H9 (cell line): ENCODE results near the gene HLA-DQB1. TPM values are rescaled to one million over a fixed set of nuclear protein-coding genes. Genes with fewer than 3 reads are reported as not detected.
"Not testable (repeated sequence)": the region's sequence is repeated elsewhere in the genome, so short reads cannot be mapped to it uniquely, and the experiment has no call there.

Source experiments
- DNase-seq: peaks from one replicate; pipeline ENCODE4 v3.0.0-alpha.2; 2017
- H2AFZ ChIP-seq: one replicate; pipeline ENCODE4 v1.6.1; 2013; ENCODE audit warnings: mild to moderate bottlenecking, low read length, control low read depth, moderate library complexity
- H2AK5ac ChIP-seq: 2 replicates; pipeline ENCODE4 v1.6.1; 2013; ENCODE audit warnings: low read length, control low read depth, mixed read lengths; ENCODE audit not compliant: insufficient read length
- H2BK120ac ChIP-seq: one replicate; pipeline ENCODE4 v1.6.1; 2013; ENCODE audit warnings: low read depth, mild to moderate bottlenecking, low read length, control low read depth, inconsistent platforms; ENCODE audit not compliant: poor library complexity, severe bottlenecking
- H2BK12ac ChIP-seq: 2 replicates; pipeline ENCODE4 v1.6.1; 2013; ENCODE audit warnings: low read length, control low read depth, mixed read lengths, low read depth; ENCODE audit not compliant: insufficient read length
- H2BK15ac ChIP-seq: 2 replicates; pipeline ENCODE4 v1.6.1; 2013; ENCODE audit warnings: low read depth, low read length, control low read depth
- H2BK20ac ChIP-seq: one replicate; pipeline ENCODE4 v1.6.1; 2013; ENCODE audit warnings: low read depth, mild to moderate bottlenecking, low read length, control low read depth, inconsistent platforms; ENCODE audit not compliant: poor library complexity, severe bottlenecking
- H2BK5ac ChIP-seq: 2 replicates; pipeline ENCODE4 v1.6.1; 2013; ENCODE audit warnings: low read length, control low read depth, mixed read lengths; ENCODE audit not compliant: insufficient read length
- H3K14ac ChIP-seq: 2 replicates; pipeline ENCODE4 v1.6.1; 2013; ENCODE audit warnings: low read length, control low read depth; ENCODE audit not compliant: insufficient read depth
- H3K18ac ChIP-seq: 2 replicates; pipeline ENCODE4 v1.6.1; 2013; ENCODE audit warnings: low read depth, mild to moderate bottlenecking, mixed read lengths, low read length, control low read depth; ENCODE audit not compliant: insufficient read length
- H3K23ac ChIP-seq: 2 replicates; pipeline ENCODE4 v1.6.1; 2013; ENCODE audit warnings: low read length, control low read depth, mixed read lengths, low read depth; ENCODE audit not compliant: insufficient read length
- H3K23me2 ChIP-seq: 2 replicates; pipeline ENCODE4 v1.6.1; 2013; ENCODE audit warnings: low read depth, mild to moderate bottlenecking, mixed read lengths, low read length, control low read depth; ENCODE audit not compliant: insufficient read length, poor library complexity, severe bottlenecking
- H3K27ac ChIP-seq: 2 replicates; pipeline ENCODE4 v1.5.1; 2013; ENCODE audit warnings: low read length, control low read depth, mixed read lengths, low read depth; ENCODE audit not compliant: insufficient read length
- H3K27me3 ChIP-seq: 2 replicates; pipeline ENCODE4 v1.6.1; 2013; ENCODE audit warnings: low read length, control low read depth, inconsistent platforms; ENCODE audit not compliant: insufficient read depth
- H3K4ac ChIP-seq: 2 replicates; pipeline ENCODE4 v1.6.1; 2013; ENCODE audit warnings: low read depth, mild to moderate bottlenecking, control low read depth, inconsistent platforms, low read length, moderate library complexity
- H3K4me1 ChIP-seq: 2 replicates; pipeline ENCODE4 v1.6.1; 2013; ENCODE audit warnings: low read length, control low read depth, inconsistent platforms; ENCODE audit not compliant: insufficient read depth
- H3K4me2 ChIP-seq: 2 replicates; pipeline ENCODE4 v1.6.1; 2013; ENCODE audit warnings: low read length, control low read depth, mixed read lengths; ENCODE audit not compliant: insufficient read length, insufficient read depth
- H3K56ac ChIP-seq: 2 replicates; pipeline ENCODE4 v1.6.1; 2013; ENCODE audit warnings: low read depth, mild to moderate bottlenecking, mixed read lengths, low read length, control low read depth; ENCODE audit not compliant: insufficient read length
- H3K79me1 ChIP-seq: 2 replicates; pipeline ENCODE4 v1.6.1; 2013; ENCODE audit warnings: low read depth, mild to moderate bottlenecking, moderate library complexity, low read length, control low read depth, inconsistent platforms; ENCODE audit not compliant: insufficient read depth, poor library complexity, severe bottlenecking
- H3K79me2 ChIP-seq: 2 replicates; pipeline ENCODE4 v1.6.1; 2013; ENCODE audit warnings: low read length, control low read depth, inconsistent platforms; ENCODE audit not compliant: insufficient read depth
- H3K9ac ChIP-seq: 2 replicates; pipeline ENCODE4 v1.6.1; 2013; ENCODE audit warnings: low read length, control low read depth, mixed read lengths; ENCODE audit not compliant: insufficient read length; ENCODE audit errors: extremely low read depth
- H3K9me3 ChIP-seq: one replicate; pipeline ENCODE4 v1.6.1; 2013; ENCODE audit warnings: low read depth, low read length, inconsistent platforms; ENCODE audit not compliant: control insufficient read depth
- H3T11ph ChIP-seq: one replicate; pipeline ENCODE4 v1.6.1; 2013; ENCODE audit warnings: mild to moderate bottlenecking, low read length, control low read depth, inconsistent platforms
- H4K20me1 ChIP-seq: one replicate; pipeline ENCODE4 v1.6.1; 2013; ENCODE audit not compliant: control insufficient read depth, insufficient read length, insufficient read depth
- H4K5ac ChIP-seq: 2 replicates; pipeline ENCODE4 v1.6.1; 2013; ENCODE audit warnings: low read depth, mild to moderate bottlenecking, mixed read lengths, low read length, control low read depth; ENCODE audit not compliant: insufficient read length
- H4K8ac ChIP-seq: replicated peaks from 2 replicates; pipeline ENCODE4 v1.6.1; 2013; ENCODE audit warnings: low read length, control low read depth, mixed read lengths, low read depth; ENCODE audit not compliant: insufficient read length
- H4K91ac ChIP-seq: 2 replicates; pipeline ENCODE4 v1.6.1; 2013; ENCODE audit warnings: low read depth, mild to moderate bottlenecking, moderate library complexity, mixed read lengths, low read length, control low read depth; ENCODE audit not compliant: insufficient read length
- H3K27ac Mint-ChIP-seq, 3 experiments: 2 replicates in 2 of 3; 3 replicates in 1 of 3; pipeline ENCODE4 v1.8.0; 2020 to 2021; ENCODE audit warnings: mixed read lengths in 3 of 3, mild to moderate bottlenecking in 1 of 3, moderate library complexity in 1 of 3
- H3K27me3 Mint-ChIP-seq: 2 replicates; pipeline ENCODE4 v1.8.0; 2021; ENCODE audit warnings: low read depth, mild to moderate bottlenecking, moderate library complexity, mixed read lengths
- H3K36me3 Mint-ChIP-seq, 3 experiments: 2 replicates in 2 of 3; 3 replicates in 1 of 3; pipeline ENCODE4 v1.8.0; 2020 to 2021; ENCODE audit warnings: low read depth in 3 of 3, mixed read lengths in 3 of 3; ENCODE audit not compliant: insufficient read depth in 1 of 3
- H3K4me1 Mint-ChIP-seq, 2 experiments: 2 replicates each; pipeline ENCODE4 v1.8.0; 2020; ENCODE audit warnings: mixed read lengths in 2 of 2
- H3K4me3 Mint-ChIP-seq, 2 experiments: 2 replicates in 1 of 2; 3 replicates in 1 of 2; pipeline ENCODE4 v1.8.0; 2020 to 2021; ENCODE audit warnings: mild to moderate bottlenecking in 2 of 2, mixed read lengths in 2 of 2, moderate library complexity in 1 of 2
- H3K9me3 Mint-ChIP-seq, 2 experiments: 2 replicates in 1 of 2; 3 replicates in 1 of 2; pipeline ENCODE4 v1.8.0; 2020; ENCODE audit warnings: mild to moderate bottlenecking in 2 of 2, mixed read lengths in 2 of 2, moderate library complexity in 1 of 2
- CTCF ChIP-seq: fragments of 200-600 bp; sonication (generic); conservative IDR thresholded peaks from 3 replicates; pipeline ENCODE4 v1.8.0; 2021; ENCODE audit warnings: antibody characterized with exemption, mild to moderate bottlenecking
- WGBS: extraction: QIAGEN DNeasy Blood & Tissue Kit; methylation state at CpG from one replicate; pipeline ENCODE4 v1.1.7; 2013; ENCODE audit warnings: missing lambda C conversion rate, low lambda C conversion rate, mixed read lengths; ENCODE audit not compliant: insufficient read length; ENCODE audit errors: extremely low coverage; 5-methylcytosine and 5-hydroxymethylcytosine counted together
- total RNA-seq: library from RNA; stranded (reverse); gene quantifications from 2 replicates; pipeline ENCODE4 v1.2.1, GENCODE V29; 2021

HLA-DQB1 gene
- total RNA-seq, 1 experiment from 2014 or later = 41.0 TPM

DNA sequence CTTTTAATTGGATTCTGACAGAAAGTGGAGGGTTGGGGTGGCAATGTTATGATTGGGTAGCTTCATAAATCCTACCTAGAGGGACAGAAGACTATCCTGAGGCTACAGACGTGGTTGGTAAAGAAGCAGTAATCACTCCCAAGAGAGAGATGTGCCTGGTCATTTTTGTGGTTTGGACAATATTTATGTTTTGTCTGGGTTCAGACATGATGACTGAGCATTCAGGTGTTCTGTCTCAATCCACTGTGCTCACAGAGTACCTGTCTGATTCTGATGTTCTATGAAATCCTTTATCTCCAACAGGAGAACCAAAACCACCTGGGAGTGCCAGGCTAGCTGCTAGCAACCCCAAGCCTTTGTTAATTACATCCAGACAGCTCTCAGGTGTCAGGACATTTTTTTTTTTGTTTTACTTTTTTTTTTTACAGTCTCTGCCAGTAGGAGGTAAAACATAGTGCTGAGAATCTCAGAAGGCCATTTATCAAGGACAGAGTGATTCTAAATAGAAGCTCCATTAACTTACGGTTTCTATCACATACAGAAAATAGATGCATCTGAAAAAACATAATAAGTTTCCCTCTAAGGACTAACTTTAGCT is 30.8 kb downstream of the HLA-DQB1 start:
- no peak for TF ChIP-seq CTCF
- no peak for DNase-seq
- Histone ChIP-seq H4K5ac (no peak overlapping the region), H3K23me2 (no peaks in the 10 kb centered on the region), H2BK12ac (no peak overlapping the region), H3K79me1 (no peaks in the 10 kb centered on the region), H2AK5ac (no peak overlapping the region), H3K4me2 (no peak overlapping the region), H3K4ac (no peak overlapping the region), H3K14ac (no peak overlapping the region), H2BK5ac (no peak overlapping the region), H3K27ac (no peak overlapping the region), H3K9ac (no peak overlapping the region), H3K27me3 (no peaks in the 10 kb centered on the region), H2BK120ac (no peak overlapping the region), H4K91ac (no peak overlapping the region), H3K18ac (no peak overlapping the region), H3T11ph (no peak overlapping the region), H2BK20ac (no peak overlapping the region), H4K20me1 (no peaks in the 10 kb centered on the region), H3K4me1 (no peaks in the 10 kb centered on the region; the same call in 1 of the 2 replicates), H2BK15ac (no peak overlapping the region), H3K79me2 (no peaks in the 10 kb centered on the region), H3K23ac (no peak overlapping the region), H2AFZ (no peak overlapping the region), H3K56ac (no peak overlapping the region), H4K8ac (no peak overlapping the region), H3K9me3 (no peaks in the 10 kb centered on the region)
- Mint-ChIP-seq H3K4me3 (no peak overlapping the region), H3K36me3 (no peaks in the 10 kb centered on the region), H3K27me3 (no peaks in the 10 kb centered on the region), H3K27ac (no peak overlapping the region), H3K9me3 (no peaks in the 10 kb centered on the region), H3K4me1 (peaks cover 25% of the 10 kb centered on the region in 2 experiments)
- WGBS = no CpG with 5 or more reads among the region's 2 CpGs

DNA sequence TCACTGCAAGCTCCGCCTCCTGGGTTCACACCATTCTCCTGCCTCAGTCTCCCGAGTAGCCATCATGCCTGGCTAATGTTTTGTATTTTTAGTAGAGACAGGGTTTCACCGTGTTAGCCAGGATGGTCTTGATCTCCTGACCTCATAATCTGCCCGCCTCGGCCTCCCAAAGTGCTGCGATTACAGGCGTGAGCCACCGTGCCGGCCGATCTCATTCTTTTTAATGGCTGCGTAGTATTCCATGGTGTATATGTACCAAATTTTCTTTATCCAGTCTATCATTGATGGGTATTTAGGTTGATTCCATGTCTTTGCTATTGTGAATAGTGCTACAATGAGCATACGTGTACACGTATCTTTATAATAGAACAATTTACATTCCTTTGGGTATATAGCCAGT is 36.7 kb downstream of the HLA-DQB1 start:
- not testable (repeated sequence) for H3K9ac ChIP-seq, H3K4me2 ChIP-seq, H3K23ac ChIP-seq, H3K27ac Mint-ChIP-seq, H4K8ac ChIP-seq, H3K27ac ChIP-seq, H4K20me1 ChIP-seq, H3K79me2 ChIP-seq, H3K56ac ChIP-seq, H4K91ac ChIP-seq, H2BK12ac ChIP-seq, H3K36me3 Mint-ChIP-seq, H3K9me3 ChIP-seq, H2BK5ac ChIP-seq, H2BK120ac ChIP-seq, H2AK5ac ChIP-seq, H3K27me3 Mint-ChIP-seq, H3K27me3 ChIP-seq, H3K4me3 Mint-ChIP-seq, H2AFZ ChIP-seq, H3K4me1 ChIP-seq, DNase-seq, H3K79me1 ChIP-seq, H3K14ac ChIP-seq, H2BK15ac ChIP-seq, H4K5ac ChIP-seq, H3K23me2 ChIP-seq, H3K4me1 Mint-ChIP-seq, H3K18ac ChIP-seq, H3K4ac ChIP-seq, H3K9me3 Mint-ChIP-seq, H2BK20ac ChIP-seq, H3T11ph ChIP-seq
- no CpG with 5 or more reads among the region's 13 CpGs for WGBS
